ENCODE results near the gene AREL1. TPM values are rescaled to one million over a fixed set of nuclear protein-coding genes. Genes with fewer than 3 reads are reported as not detected.

The AREL1 gene
- total and polyA plus RNA-seq, 10 donors = 5.9 to 54.7 (median 39.8) TPM

DNA sequence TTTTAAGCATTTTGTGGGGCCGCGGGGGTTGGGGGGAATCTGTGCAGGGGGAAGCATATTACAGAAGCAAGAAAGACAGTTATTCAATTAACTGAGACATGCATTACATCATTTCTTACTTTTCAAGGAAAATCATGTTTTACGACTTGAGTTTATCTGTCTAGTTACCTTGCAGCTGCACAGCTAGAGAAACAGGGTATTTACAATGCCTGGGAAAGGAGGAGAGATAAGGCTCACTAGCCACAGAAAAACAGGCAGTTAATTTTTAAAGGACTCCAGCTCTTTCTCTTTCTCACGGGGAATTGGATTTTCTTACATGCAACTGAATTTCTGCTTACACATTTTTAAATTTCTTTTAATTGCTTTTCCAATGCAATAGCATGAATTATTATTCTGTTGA, 22.2 kb upstream of the AREL1 start:
- no peaks in the 10 kb centered on the region for H3K9me3 ChIP-seq
- no peaks in the 10 kb centered on the region for H3K4me1 ChIP-seq
- H3K4me3 ChIP-seq = no peak overlapping the region
- 96 to 98% (median 97%) methylated on average over 4 of the region's 4 CpGs for WGBS, 5 donors
- intact Hi-C loops (cut with DNase I; ENCODE audit: low total_unique reads) = no loop called here
- peaks cover 0 to 95% (median 65%) of the 10 kb centered on the region in 6 donors for H3K36me3 ChIP-seq
- TF ChIP-seq, protein P1, sequence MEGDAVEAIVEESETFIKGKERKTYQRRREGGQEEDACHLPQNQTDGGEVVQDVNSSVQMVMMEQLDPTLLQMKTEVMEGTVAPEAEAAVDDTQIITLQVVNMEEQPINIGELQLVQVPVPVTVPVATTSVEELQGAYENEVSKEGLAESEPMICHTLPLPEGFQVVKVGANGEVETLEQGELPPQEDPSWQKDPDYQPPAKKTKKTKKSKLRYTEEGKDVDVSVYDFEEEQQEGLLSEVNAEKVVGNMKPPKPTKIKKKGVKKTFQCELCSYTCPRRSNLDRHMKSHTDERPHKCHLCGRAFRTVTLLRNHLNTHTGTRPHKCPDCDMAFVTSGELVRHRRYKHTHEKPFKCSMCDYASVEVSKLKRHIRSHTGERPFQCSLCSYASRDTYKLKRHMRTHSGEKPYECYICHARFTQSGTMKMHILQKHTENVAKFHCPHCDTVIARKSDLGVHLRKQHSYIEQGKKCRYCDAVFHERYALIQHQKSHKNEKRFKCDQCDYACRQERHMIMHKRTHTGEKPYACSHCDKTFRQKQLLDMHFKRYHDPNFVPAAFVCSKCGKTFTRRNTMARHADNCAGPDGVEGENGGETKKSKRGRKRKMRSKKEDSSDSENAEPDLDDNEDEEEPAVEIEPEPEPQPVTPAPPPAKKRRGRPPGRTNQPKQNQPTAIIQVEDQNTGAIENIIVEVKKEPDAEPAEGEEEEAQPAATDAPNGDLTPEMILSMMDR (IDR thresholded peaks at IDR 0.05 in 8 of 11, conservative IDR thresholded peaks at IDR 0.05 in 3 of 11) = no peak
- no peak for TF ChIP-seq POLR2AphosphoS5 (IDR thresholded peaks at IDR 0.05)
- no peak for TF ChIP-seq POLR2A (IDR thresholded peaks at IDR 0.05)
- H3K27ac ChIP-seq = no peak overlapping the region
- no peak for DNase-seq
- no peaks in the 10 kb centered on the region for H3K27me3 ChIP-seq (replicated peaks in 1 of 7)

DNA sequence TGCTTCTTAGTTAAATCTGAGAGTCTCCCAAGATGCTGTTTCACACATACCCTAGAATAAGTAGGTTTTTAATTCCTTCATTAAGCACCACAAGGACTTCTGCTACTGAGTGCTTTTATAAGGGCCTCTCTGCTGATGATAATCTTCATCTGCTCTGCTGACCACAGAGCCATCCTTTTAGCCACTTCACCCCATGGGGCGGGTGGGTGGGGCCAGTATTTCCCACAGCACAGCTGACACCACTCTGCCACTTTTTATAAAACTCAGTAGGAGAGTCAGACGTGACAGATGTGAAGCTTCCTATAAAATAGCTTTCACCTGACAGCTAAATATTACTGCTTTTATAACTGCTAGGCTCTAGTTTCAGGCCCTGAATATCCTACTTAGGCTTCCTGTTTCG, 20.3 kb upstream of the AREL1 start:
- WGBS, 5 donors = 71 to 87% (median 78%) methylated on average over 3 of the region's 3 CpGs
- TF ChIP-seq POLR2A (IDR thresholded peaks at IDR 0.05) (no peak), POLR2AphosphoS5 (IDR thresholded peaks at IDR 0.05) (no peak)
- intact Hi-C loops (cut with DNase I; ENCODE audit: low total_unique reads) = no loop called here
- peaks cover 0 to 82% (median 54%) of the 10 kb centered on the region in 6 donors for H3K36me3 ChIP-seq
- DNase-seq = no peak
- peak overlapping the region in 3 of 8 donors; percentile 4 to 15 (median 10) for H3K27ac ChIP-seq
- no peak overlapping the region for H3K4me3 ChIP-seq
- H3K4me1 ChIP-seq = no peaks in the 10 kb centered on the region
- H3K9me3 ChIP-seq = no peaks in the 10 kb centered on the region
- H3K27me3 ChIP-seq (replicated peaks in 1 of 7) = no peaks in the 10 kb centered on the region

DNA sequence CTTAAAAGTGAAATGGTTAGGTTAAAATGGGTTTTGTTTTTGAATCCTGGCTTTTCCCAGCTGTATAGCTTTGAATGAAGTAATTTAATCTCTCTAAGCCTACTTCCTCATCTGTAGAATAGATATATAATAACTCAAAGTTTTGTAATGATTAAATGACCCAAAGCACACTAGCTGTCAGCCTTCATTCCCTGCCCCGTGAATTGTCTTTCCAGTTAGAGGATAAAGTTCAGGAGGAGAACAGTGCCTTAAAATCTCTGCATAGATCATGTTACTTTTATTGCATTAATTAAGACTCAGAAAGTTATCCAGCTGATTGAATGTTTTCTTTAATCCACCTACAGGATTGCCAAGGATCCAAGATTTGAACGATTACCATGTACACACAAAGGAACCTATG, 19.5 kb upstream of the AREL1 start:
- no peaks in the 10 kb centered on the region for H3K27me3 ChIP-seq (replicated peaks in 1 of 7)
- intact Hi-C loops (cut with DNase I; ENCODE audit: low total_unique reads) = no loop called here
- peaks cover 0 to 73% (median 51%) of the 10 kb centered on the region in 6 donors for H3K36me3 ChIP-seq
- no peaks in the 10 kb centered on the region for H3K9me3 ChIP-seq
- H3K4me3 ChIP-seq = no peak overlapping the region
- H3K4me1 ChIP-seq = no peaks in the 10 kb centered on the region
- no peak for TF ChIP-seq POLR2AphosphoS5 (IDR thresholded peaks at IDR 0.05)
- no peak for TF ChIP-seq POLR2A (IDR thresholded peaks at IDR 0.05)
- TF ChIP-seq, protein P1 (IDR thresholded peaks at IDR 0.05 in 8 of 11, conservative IDR thresholded peaks at IDR 0.05 in 3 of 11) = no peak
- no peak for DNase-seq
- H3K27ac ChIP-seq = no peak overlapping the region
- WGBS, 5 donors = 90 to 98% (median 92%) methylated on average over 2 of the region's 2 CpGs

DNA sequence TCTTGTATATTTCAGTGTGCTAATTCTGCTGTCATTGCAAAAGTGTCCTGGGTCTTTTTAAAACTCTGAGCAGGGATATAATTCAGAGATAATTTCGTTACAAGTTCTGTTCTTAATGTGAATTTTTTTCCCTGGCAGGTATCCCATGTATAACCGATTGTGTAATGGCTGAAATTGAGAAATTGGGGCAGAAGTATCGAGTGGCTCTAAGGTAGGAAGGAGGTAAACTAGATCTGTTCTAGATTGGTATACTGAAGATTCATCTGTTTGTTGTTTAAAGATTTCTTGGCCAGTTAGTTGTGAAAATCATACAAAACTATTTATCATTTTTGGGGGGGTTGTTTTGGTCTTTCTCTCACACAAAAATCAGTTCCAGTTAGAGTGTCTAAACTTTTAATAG, 10.3 kb upstream of the AREL1 start:
- 79 to 93% (median 91%) methylated on average over 3 of the region's 3 CpGs for WGBS, 5 donors
- TF ChIP-seq POLR2AphosphoS5 (IDR thresholded peaks at IDR 0.05) = no peak
- TF ChIP-seq, protein P1 (IDR thresholded peaks at IDR 0.05 in 8 of 11, conservative IDR thresholded peaks at IDR 0.05 in 3 of 11) = no peak
- TF ChIP-seq POLR2A (IDR thresholded peaks at IDR 0.05) = no peak
- no peak overlapping the region for H3K4me3 ChIP-seq

DNA sequence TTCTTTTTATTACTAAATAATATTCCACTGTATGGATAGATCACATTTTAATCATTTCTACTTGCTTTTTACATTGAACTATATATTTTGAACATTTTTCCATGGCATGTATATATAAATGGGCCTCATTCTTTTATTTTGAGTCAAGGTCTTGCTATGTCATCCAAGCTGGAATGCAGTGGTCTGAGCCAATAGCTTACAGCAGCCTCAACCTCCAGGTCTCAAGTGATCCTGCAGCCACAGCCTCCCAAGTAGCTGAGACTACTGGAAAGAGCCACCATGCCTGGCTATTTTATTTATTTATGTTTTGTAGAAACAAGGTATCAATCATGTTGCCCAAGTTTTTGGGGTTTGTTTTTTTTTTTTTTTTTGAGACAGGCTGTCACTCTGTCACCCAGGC, 7.6 kb upstream of the AREL1 start:
- TF ChIP-seq, protein P1 (IDR thresholded peaks at IDR 0.05 in 8 of 11, conservative IDR thresholded peaks at IDR 0.05 in 3 of 11) = no peak
- no peak for TF ChIP-seq POLR2A (IDR thresholded peaks at IDR 0.05)

More for the DNA sequence above, 10.3 kb upstream of the AREL1 start:
- Histone ChIP-seq H3K4me1 (no peaks in the 10 kb centered on the region), H3K27ac (no peak overlapping the region), H3K9me3 (no peaks in the 10 kb centered on the region), H3K27me3 (replicated peaks in 1 of 7) (no peaks in the 10 kb centered on the region), H3K36me3 (peaks cover 2 to 83% (median 57%) of the 10 kb centered on the region in 6 donors)
- intact Hi-C loops (cut with DNase I; ENCODE audit: low total_unique reads) = no loop called here
- DNase-seq = no peak

More for the DNA sequence above, 7.6 kb upstream of the AREL1 start:
- Histone ChIP-seq H3K4me1 (peaks cover 0 to 4% (median 0%) of the 10 kb centered on the region in 6 donors), H3K4me3 (no peak overlapping the region), H3K36me3 (peaks cover 6 to 100% (median 76%) of the 10 kb centered on the region in 6 donors), H3K9me3 (no peaks in the 10 kb centered on the region), H3K27ac (no peak overlapping the region), H3K27me3 (replicated peaks in 1 of 7) (no peaks in the 10 kb centered on the region)
- intact Hi-C loops (cut with DNase I; ENCODE audit: low total_unique reads) = no loop called here
- DNase-seq = no peak
